ENCODE results near the gene CUL4B.

- no peak for TF ChIP-seq CTCF (conservative IDR thresholded peaks at IDR 0.05; ENCODE audit: low read depth, low read length)
- no peak for TF ChIP-seq EZH2 (IDR thresholded peaks at IDR 0.05; ENCODE audit: borderline replicate concordance, low read depth, low read length, poor library complexity, severe bottlenecking)
Observed at GRCh38 chrX:120517936-120518335, 42.8 kb downstream of the CUL4B start.
